Dermis blood vessel endothelial cell (primary cell): ENCODE measurements around the gene AK9. TPM values are rescaled to one million over a fixed set of nuclear protein-coding genes. Genes with fewer than 3 reads are reported as not detected.
A peak's percentile ranks its signal among the peaks of the same experiment; 100 is the strongest.

ENCODE experiments used
- DNase-seq: peaks from one replicate; pipeline ENCODE4 v3.0.0; 2010
- total RNA-seq: library from RNA; depleted of rRNA; stranded (reverse); fragments of >200 nt; gene quantifications from 2 replicates; pipeline ENCODE4 v1.2.3, GENCODE V29; 2014

The AK9 gene
- total RNA-seq, 1 donor from 2014 or later = 13.1 TPM

DNA sequence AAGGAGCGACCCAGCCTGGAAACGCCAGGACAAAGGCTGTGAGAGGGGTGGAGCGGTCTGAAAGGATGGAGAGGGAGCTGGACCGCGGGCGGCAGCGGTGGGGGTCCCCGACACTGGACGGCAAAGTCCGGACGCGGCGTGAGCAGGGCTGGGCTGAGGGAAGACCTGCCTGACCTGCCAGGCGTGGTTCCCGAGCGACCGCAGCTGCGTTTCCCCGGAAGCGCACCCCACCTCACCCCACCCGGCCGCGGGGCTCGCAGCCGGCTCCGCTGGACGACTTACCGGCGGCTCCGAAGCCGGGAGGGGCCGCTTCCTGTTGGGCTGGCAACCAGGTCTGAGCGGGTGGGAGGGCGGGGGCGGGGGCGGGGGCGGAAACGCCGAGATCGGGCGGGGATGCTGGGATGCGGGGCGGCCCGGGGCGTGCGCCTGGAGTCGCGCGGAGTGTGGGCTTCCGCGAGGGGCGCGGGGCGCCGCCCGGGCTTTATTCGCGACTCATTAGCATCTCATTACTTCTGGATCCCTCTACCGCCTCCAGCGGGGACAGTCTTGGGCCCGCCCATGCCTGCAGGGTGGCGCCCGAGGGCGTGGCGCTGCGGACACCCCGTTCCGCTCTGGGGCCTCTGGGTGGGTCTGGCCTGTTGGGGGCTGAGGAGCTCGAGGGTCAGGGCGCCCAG, 235.4 kb downstream of the AK9 start, which contains the start of gene MICAL1:
Gene MICAL1 (minus strand): TSS at position 336 of the 674 bp plus-strand sequence. CDS start 1,576 bp downstream, outside the sequence.
- DNase-seq = peak; percentile 35

DNA sequence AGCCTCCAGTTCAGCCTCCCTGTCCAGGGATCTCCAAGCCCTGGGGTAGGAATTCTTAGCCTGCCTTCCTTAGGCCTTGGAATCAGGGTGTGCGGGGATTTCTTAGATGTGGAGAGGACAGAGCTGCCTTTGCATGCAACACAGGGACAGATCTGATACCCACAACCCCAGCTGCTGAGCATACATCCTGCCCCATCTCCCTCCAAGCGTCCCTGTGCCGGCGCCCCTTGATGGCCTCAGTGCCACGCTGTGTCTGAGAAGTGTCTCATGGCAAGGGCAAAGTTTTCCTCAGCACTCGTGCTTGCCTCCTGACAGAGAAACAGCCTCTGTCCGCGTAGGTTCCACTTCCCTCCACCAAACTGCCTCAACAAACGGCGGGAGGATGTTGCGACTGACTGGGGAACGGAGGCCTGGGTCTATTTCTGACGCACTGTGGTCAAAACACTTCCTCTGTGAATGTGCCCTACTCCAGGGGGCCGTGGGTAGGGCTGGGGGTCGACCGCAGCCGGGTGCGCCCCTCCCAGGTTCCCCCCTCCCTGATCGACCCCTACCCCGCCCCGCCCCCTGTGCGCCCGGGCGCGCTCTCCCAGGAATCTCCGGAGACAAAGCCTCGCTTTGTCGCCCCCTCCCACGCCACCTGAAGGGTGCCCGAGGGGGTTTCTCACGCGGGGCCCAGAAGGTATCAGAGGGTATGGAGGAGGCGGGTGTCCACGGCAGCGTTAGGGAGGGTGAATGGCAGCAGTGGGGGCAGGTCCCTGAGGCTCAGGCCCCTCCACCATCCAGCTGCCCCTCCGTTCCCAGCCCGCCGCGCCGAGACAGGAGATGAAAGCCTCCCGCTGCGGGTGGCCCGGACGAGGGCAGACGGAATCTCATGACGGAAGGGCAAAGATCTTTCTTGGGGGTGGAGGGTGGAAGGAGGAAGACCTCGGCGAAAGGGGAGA, 236.2 kb downstream of the AK9 start:
- peak; percentile 10 for DNase-seq

DNA sequence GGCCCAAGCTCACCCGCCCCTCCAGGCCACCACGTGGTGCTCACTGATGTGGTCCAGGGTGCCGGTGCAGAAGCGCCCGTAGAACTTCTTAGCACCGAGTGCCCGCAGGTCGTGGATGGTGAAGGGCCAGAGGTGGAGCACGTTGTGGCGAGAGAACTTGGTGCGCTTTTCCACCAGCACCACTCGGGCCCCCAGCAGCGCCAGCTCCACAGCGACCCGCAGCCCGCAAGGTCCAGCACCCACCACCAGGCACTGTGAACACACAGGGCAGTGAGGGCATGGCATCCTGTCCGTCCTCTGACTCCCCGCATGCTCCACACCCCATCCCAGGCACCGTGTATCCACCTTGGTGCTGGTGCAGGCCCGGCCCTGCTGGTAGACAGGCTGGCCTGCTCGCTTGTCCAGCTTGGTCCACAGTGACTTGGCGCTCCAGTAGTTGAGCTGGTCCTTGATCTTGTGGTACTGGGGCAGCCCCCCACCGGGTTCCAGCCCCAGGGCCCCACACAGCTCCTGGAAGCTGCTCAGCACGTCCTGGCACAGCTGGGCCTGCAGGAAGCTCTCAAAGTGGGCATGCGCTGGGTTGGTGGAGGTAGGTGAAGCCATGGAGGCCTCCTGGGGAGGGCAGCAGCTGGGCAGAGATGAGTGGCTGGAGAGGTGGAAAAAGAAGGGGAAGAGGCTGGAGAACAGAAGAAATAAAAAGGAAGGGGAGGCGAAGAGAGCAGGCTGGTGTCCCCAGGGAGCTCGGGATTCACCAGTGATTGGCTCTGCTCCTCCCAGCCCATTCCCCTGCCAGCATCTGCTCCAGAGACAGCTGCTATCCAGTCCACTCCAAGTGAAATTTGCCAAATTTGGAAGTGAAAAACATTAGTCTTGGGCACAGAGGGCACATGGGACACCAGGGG, 237.2 kb downstream of the AK9 start:
- no peak for DNase-seq

DNA sequence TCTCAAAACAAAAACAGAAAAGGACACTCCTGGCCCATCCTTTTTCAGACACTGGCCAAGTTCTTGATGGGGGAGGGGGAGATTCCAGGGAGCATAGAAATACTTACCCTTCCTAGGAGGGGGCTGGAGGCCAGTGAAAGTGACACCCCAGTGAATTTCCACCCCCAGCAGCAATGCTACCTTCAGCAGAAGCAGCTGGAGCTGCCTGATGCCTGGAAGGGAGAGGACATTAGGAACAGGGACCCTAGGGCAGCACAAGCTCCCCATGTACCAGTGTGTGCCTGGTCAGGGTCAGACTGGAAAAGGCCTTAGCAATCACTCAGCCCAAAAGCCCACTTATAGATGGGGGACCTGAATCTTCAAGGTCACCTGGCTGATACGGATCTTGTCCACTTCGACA, 237.8 kb downstream of the AK9 start:
- DNase-seq = no peak

DNA sequence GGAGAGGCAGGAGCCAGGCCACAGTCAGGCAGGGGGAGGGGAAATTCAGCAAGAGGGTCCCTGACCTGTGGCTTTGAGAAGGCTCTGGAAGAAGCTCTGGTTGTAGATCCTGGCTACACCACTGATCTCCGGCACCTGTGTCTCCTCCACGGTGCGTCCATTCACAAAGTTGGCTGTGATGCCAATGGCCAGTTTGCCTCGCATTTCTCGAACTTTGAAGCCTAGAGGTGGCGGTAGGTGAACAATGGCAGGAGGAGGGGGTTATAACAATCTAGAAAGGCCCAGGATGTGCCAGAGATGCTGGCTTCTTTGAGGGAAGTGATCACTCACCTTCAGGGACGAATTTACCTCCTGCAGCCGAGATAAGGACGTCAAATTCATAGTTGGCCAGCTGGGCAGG, 238.8 kb downstream of the AK9 start:
- no peak for DNase-seq

DNA sequence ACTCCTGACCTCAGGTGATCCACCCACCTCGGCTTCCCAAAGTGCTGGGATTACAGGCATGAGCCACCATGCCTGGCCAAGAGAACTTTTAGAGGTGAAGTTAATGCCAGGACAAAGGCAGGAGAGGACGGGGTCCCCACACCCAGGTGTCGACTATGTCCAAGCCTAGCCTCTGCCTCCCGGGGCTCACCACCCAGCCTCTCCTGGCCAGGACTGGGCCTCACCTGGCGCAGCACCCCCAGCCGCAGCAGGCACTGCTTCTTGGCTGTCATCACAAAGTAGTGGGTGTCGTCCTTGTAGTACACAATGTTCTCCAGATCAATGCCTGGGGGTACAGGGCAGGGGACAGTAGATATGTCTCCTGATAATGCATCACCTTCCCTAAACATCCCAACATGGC, 239.6 kb downstream of the AK9 start:
- DNase-seq = no peak

DNA sequence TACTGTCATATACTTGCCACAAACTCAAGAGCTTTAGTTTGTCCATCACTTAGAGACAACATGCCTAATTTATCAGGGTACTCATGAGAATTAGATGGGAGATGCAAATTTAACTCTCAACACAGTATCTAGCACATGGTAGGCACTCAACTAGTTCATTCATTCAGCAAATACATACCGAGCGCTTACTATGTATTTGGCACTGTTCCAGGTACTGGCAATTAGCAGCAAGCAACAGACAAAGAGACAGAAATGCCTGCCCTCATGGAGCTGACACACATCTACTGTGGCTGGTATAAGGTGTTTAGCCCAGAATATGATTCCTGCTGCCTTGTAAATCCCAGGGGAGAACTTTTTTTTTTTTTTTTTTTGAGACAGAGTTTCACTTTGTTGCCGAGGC, 240.2 kb downstream of the AK9 start:
- DNase-seq = no peak

DNA sequence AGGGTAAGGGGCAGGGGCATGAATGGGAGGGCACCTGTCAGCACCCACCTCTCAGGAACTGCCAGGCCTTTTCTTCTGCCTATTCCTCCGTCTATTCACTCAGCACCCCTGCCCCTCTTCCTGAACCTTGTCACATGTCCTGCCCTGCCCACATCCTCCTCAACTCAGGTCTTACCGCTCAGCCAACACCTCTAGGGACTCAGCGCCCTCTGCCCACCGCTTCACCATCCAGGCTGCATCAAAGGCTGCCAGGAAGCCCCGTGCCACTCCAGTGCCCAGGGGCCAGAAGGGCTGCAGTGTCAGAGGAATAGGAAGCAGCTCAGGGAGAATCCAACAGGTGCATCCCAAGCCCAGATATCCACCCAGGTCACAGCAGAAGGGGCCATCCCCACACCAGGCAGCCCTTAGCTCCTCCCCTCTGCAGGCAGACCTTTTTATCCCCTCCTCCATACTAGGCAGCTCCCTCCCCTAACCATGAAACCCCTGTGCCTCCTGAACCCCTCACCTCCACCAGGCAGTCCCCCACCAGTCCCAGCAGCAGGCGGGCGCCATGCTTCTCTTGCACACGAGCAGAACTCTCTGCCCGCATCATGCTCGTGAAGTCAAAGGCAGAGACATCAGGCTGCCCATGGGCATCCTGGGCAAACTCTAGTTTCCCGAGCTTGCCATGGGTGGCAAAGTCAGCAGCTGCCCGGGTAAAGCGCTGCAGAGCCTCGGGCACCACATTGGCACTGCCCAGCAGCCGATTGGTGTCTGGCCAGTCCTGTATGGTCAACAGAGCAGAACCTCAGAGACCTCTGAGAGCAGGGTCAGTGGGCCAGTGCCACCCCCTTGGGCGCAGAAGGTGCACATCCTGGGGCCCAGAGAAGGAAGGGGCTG, 241.0 kb downstream of the AK9 start:
- DNase-seq = no peak

DNA sequence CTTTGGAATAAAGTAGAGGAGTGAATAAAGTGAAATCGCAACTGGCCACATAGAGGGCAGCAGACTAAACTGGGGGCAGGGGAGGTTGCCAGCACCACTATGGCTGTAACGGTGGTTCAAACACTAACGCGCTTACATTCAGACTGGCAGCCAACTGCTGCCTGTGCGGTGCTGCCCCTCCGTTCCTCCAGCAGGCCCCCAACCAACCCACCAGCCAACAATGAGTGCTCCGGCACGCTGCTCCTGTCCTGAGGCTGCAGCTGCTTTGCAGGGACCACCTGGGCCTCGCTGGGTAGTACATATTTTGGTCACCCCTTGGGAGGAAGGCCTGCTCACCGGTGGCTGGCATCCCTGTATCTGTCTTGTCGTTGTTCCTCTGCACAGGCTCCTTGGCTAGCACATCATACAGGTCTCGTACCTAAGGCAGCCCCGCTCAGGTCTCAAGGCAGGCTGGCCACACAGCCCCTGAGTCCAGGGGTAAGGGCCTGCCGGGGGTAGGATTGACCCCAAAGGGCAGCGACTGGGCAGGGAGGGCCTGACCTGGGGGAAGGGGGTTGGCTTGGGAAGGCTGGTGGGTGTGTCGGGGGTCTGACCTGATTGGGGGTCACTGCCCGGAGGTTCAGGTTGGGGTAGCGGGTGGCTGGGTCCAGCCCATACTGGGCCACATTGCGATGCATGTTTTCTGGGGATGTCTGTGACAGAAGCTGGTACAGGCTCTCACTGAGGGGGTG, 241.8 kb downstream of the AK9 start:
- DNase-seq = no peak

DNA sequence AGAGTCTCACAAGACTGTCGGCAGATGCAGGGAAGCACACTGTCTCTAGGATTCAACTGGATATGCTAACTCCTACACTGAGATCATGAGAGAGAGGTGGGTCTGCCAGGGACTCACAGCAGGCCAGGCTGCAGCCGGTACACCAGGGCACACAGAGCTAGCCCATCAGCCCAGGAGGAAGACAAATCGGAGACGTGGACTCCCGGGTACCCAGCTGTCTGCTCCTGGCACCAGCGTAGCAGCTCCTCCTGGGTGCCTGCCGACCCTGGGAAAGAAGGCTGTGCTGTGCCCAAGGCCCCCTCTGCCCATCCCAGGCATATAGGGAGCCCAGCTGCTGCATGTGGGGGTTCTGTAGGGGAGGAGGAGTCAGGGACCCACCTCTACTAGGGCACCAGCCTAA, 242.4 kb downstream of the AK9 start:
- DNase-seq = no peak

DNA sequence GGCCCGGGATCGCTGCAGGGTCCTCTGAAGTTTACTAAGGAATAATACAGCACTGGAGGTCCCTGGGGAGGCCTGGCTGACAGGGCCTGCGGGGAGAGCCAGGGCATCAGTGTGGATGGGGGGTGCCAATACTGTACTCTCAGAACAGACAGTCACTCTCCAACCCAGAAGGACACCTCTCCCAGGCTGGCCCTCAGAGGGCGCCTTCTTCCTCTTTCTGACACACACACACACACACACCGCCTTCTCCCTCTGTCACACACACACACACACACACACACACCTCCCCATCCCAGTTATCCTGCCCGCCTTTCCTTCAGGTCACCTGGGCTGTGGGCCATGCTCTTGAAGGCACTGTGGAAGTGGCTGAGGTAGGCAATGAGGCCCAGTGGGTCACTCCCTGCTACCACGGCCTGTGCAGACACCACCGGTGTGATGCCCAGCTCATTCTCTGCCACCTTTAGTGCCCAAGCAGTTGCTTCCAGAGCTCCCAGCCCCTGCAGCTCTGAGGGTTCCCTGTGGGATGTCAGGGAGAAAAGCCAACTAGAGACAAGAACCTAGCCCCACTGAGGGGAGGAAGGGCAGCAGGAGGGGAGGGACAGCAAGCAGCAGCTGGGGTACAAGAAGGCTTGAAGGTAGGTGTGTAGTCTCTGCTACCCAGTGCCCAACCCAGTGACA, 243.0 kb downstream of the AK9 start:
- no peak for DNase-seq

DNA sequence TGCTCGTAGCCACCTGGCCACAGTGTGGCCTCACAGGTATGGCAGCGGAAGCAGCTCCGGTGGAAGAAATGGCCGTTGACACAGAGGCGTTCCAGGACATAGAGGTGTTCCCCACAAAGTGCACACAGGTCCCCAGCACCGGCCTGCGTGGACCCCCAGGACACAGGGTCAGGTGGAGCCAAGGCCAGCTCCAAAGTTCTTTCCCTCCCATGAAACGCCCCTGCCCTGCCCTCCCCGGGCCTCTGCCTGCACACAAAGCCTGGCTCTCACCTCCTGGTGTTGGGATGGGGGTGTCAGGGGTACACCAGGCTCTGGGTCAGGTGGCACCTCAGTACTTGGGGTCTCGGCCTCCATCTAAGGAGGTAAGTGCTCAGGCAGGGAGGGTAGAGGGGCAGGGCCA, 243.9 kb downstream of the AK9 start:
- no peak for DNase-seq

DNA sequence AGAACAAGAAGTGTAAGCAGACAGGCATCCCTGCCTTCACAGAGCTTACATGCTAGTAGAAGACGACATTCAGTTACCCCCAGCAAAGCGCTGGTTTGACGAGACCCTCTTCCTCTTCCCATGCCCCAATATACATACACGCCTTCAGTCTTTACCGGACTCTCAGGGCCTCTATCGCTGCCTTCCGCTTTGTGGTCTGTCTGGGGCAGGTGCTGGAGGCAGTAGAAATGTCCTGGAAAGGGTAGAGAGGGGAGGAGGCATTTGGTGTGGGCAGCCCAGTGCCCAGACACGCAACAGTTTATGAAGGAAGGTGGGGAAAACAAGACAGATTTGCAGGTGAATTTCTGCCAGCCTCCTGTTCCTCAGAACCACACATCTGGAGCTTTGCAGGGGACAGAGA, 244.5 kb downstream of the AK9 start:
- DNase-seq = no peak

DNA sequence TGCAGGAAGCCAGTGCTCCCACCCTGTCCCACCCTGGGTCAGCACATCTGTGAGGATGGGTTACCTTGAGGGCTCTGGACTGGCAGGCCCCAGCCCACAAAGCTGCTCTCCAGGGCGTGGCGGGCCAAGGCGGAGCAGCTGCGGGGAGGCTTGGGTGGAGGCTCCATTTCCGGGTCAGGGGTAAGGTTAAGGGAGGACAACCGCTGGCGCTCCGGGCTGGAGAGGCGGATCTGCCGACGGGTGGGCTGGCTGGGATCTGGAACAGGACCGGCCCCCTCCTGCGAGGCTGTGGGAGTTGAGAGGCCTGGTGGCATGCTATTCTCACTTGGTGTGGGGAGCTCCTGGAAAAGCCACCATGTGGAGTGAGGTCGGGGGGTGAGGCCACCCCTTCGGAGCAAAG, 244.9 kb downstream of the AK9 start:
- DNase-seq = no peak

DNA sequence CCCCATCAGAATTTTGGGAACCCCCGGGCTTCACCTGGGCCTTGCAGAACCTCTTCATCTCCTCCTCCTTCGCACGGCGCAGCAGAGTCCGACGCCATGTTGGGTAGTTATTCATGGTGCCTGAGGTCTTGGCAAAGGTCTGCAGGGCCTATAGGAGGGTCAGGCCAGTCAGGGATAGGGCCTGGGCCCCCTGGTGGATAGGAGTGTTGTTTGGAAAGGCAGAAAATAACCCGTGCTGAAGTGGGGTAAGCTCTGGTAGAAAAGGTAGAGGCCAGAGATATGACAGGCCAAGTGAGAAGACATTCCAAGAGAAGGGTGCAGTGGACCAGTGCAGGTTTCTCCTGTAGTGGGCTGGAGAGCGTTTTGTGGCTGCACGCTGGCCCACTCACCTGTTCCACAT, 245.6 kb downstream of the AK9 start:
- peak; percentile 19 for DNase-seq

DNA sequence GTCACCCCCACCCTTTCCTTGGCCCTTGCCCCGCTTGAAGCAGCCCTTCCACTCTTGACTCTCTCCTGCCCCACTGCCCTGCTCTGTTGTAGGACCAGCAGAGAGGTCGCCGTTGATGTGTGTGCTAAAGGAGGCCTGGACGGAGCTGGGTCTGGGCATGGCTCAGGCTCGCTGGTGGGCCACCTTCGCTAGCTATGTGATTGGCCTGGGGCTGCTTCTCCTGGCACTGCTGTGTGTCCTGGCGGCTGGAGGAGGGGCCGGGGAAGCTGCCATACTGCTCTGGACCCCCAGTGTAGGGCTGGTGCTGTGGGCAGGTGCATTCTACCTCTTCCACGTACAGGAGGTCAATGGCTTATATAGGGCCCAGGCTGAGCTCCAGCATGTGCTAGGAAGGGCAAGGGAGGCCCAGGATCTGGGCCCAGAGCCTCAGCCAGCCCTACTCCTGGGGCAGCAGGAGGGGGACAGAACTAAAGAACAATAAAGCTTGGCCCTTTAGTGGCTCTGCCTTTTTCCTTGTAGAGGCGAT, 247.5 kb downstream of the AK9 start:
- no peak for DNase-seq
